HUES6 (cell line): Measurements from ENCODE around the gene ZC3H12C.

Experiments
- H3K27ac ChIP-seq: 2 replicates; pipeline ENCODE4 v1.7.0; 2013; ENCODE audit warnings: low read depth, mild to moderate bottlenecking, low read length, inconsistent platforms
- H3K27me3 ChIP-seq: 2 replicates; pipeline ENCODE4 v1.6.1; 2013; ENCODE audit warnings: low read length; ENCODE audit not compliant: control insufficient read depth, insufficient read depth
- H3K36me3 ChIP-seq: 2 replicates; pipeline ENCODE4 v1.6.1; 2013; ENCODE audit warnings: low read length; ENCODE audit not compliant: control insufficient read depth, insufficient read depth
- H3K4me1 ChIP-seq: 2 replicates; pipeline ENCODE4 v1.6.1; 2013; ENCODE audit warnings: low read length; ENCODE audit not compliant: control insufficient read depth, insufficient read depth
- H3K4me3 ChIP-seq: 2 replicates; pipeline ENCODE4 v1.5.1; 2013; ENCODE audit warnings: low read depth, low read length
- H3K9ac ChIP-seq: one replicate; pipeline ENCODE4 v1.6.1; 2013; ENCODE audit warnings: mild to moderate bottlenecking, low read length
- H3K9me3 ChIP-seq: 2 replicates; pipeline ENCODE4 v1.6.1; 2013; ENCODE audit warnings: low read depth, low read length; ENCODE audit not compliant: control insufficient read depth, insufficient read depth

The ZC3H12C gene

DNA sequence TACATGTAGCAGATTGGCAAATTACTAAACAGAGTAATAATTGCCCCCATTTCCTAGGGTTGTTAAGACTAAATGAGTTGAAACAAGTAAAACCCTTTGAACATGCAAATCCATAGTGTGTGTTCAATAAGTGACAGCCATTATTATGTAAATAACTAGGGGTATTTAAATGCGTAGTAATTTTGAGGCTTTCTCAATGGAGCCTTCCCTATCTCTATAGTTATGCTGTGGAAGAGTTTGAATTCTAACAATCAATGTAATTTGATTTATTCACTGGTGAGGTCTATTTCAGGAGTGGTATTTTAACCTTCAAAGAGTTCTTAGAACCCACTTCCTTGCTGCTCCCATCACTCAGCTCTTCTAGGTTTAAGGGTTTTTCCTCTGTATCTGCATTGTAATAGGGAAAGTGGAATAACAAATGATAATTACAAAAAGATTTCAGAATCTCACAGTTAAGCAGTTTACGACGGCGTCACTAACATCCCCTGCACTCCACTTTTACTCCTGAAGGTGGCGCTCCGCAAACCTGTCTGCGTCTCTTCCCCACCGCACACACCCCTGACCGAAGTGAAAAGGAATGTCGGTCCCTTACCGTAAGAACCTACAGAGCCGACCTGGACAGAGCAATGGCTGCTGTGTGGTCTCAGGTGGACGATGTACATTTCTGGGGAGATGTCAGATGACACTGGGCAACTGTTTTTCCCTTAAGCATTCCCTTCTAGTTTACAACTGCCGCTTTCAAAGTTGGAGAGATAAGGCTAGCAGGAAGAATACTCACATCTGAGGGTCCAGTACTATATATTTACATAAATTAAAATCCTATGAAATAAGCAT lies 80.8 kb downstream of the ZC3H12C start:
- Histone ChIP-seq H3K9ac (peak overlapping the region; percentile 10), H3K4me3 (peak overlapping the region; percentile 5; the same call in 1 of the 2 replicates)

DNA sequence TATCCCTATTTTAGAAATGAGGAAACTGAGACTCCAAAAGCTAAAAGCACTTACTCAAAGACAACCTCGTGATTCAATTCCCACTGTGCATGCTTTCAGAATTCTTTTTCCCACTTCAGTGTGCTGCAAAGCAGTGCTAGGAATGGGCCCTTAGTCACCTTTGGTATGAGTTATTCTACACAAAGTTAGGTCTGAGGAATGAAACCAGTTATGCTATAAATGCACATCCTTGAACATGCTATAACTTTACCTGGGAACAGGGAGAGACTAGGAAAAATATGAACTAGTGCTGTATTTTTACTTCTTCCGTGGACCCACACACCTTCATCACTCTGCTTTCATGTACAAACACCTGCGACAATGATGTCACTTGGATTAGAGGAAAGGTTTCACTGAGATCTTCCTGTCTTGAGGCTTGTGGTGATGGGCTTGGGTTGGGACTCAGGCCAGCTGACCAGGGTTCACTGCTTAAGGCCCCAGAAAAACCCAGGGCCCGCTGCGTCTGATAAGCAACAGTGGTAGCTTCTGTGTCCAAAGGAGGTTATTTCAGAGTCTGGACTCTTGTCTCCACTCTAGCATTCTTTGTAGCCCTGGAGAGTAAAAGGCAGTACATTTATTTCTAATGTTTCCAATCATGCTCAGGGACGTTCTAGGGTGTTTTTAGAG lies 81.6 kb downstream of the ZC3H12C start:
- Histone ChIP-seq H3K9me3 (no peaks in the 10 kb centered on the region), H3K27ac (no peak overlapping the region), H3K4me3 (peak overlapping the region; percentile 5; the same call in 1 of the 2 replicates), H3K36me3 (no peaks in the 10 kb centered on the region), H3K27me3 (no peaks in the 10 kb centered on the region), H3K9ac (no peak overlapping the region), H3K4me1 (peaks cover 47% of the 10 kb centered on the region)

More for the DNA sequence above, 80.8 kb downstream of the ZC3H12C start:
- H3K9me3 ChIP-seq = no peaks in the 10 kb centered on the region
- H3K27ac ChIP-seq = no peak overlapping the region
- H3K4me1 ChIP-seq = peaks cover 47% of the 10 kb centered on the region
- no peaks in the 10 kb centered on the region for H3K36me3 ChIP-seq
- H3K27me3 ChIP-seq = no peaks in the 10 kb centered on the region

DNA sequence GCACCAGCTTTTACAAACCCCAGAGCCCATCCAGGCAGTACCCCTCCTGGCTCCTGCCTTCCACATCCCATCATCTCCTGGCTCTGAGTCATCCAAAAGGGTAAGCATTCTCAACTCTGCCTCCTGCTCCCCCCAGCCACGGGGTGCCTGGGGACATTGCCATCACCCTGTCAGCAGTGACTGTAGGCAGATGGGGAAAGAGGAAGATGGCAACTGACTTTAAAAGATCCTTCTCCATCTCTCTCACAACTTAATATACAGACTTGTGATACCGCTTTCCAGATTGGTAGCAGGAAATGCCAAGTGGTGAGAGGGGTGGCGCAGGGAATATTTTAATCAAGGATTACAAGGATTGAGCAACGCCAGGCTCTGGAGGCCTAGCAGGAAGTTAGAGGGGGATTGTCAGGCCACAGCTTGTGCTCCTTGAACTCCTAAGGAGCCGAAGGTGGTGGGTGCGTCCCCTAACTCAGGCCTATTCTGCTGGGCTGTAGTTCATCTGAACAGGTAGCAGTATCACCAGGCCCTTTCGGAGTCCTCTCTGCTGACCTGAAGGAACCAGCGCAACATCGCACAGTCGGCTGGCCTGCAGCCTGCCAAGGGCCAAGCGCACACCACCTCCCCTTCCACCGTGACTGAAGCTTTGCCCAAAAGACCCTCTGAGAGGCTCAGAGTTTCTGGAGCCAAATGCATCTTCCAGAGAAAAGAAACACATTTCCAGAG lies 83.3 kb downstream of the ZC3H12C start:
- Histone ChIP-seq H3K4me3 (no peak overlapping the region), H3K27ac (no peak overlapping the region), H3K9me3 (no peaks in the 10 kb centered on the region)

DNA sequence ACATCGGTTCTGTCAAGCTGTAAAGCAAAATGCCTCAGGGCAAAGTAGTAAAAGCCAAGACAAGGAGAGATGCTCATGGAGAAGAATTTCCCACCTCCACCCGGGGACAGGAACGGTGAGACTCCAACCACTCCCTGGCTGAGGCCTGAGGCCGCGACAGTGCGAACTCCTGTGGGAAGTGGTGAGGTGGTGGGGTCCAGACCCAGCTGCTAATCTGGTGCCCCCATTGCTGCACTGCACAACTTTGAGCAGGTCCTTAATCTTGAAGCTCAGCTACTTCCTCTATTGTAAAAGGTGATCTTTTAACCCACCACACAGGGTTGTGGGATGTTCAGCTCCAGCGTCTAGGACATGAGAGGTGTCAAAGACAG lies 83.9 kb downstream of the ZC3H12C start:
- Histone ChIP-seq H3K4me1 (peaks cover 47% of the 10 kb centered on the region), H3K9me3 (no peaks in the 10 kb centered on the region), H3K27ac (no peak overlapping the region), H3K4me3 (no peak overlapping the region), H3K9ac (no peak overlapping the region), H3K27me3 (no peaks in the 10 kb centered on the region), H3K36me3 (no peaks in the 10 kb centered on the region)

More for the DNA sequence above, 83.3 kb downstream of the ZC3H12C start:
- no peaks in the 10 kb centered on the region for H3K27me3 ChIP-seq
- H3K9ac ChIP-seq = no peak overlapping the region
- H3K36me3 ChIP-seq = no peaks in the 10 kb centered on the region
- H3K4me1 ChIP-seq = peaks cover 47% of the 10 kb centered on the region

DNA sequence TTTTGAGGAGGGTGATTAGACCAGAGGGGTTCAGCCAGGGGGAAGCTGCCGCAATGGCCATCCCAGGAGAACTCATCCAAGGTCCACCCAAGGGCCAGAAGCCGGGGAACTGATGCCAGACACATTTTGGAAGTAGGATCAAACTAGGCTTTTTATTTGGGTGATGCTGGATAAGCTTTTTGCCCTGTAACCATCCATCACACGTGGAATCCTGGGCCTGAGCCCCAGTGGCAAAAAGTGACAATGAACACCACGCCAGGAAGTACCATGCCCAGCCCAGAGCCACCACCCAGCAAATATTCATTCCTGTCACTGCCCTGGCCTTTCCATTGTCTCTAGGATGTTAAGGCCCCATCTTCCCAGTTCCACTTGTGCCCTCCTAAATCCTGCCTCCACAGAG lies 85.9 kb downstream of the ZC3H12C start:
- Histone ChIP-seq H3K27ac (no peak overlapping the region), H3K4me3 (no peak overlapping the region), H3K9me3 (no peaks in the 10 kb centered on the region), H3K27me3 (no peaks in the 10 kb centered on the region), H3K36me3 (no peaks in the 10 kb centered on the region), H3K4me1 (peaks cover 30% of the 10 kb centered on the region), H3K9ac (no peak overlapping the region)

DNA sequence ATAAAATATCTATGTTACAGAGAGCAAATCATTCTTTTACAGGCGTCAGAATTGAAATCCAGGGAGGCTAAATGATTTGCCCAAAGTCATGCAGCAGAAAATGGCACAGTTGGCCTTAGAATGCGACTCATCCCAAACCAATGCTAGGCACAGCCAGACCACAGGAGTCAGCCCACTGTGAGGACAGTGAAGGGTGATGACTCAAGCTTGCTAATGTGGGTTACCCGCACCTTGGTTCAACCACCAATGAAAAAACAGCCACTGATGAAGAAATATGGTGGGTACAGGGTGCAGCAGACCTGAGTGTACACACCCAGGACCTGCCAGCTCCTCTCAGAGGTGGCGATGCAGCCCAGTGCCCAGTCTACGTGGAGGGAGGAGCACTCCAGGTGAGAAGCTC lies 89.7 kb downstream of the ZC3H12C start:
- Histone ChIP-seq H3K27ac (no peak overlapping the region), H3K9me3 (no peaks in the 10 kb centered on the region), H3K27me3 (no peaks in the 10 kb centered on the region)

DNA sequence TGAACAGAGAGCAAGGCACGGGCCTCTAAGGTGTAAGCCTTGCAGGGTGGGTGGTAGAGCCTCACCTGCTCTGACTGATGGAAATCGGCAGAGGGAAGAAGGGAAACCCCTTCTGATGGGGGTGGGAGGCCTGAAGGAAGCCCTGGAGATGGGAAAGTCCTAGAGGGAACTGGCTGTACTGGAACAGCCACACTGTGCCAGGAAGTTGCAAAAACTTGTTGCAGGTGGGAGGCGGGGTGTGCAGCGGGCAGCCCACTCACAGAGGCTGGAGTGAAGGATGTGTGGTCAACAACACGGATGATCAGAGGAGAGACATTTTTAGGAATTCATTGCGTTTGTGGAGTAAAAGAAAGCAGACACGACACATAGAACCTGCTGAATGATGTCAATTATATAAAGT lies 91.3 kb downstream of the ZC3H12C start:
- Histone ChIP-seq H3K4me3 (no peak overlapping the region), H3K9ac (no peak overlapping the region), H3K36me3 (no peaks in the 10 kb centered on the region), H3K9me3 (no peaks in the 10 kb centered on the region), H3K27ac (no peak overlapping the region), H3K4me1 (peaks cover 14% of the 10 kb centered on the region), H3K27me3 (no peaks in the 10 kb centered on the region)

More for the DNA sequence above, 89.7 kb downstream of the ZC3H12C start:
- Histone ChIP-seq H3K9ac (no peak overlapping the region), H3K4me3 (no peak overlapping the region), H3K36me3 (no peaks in the 10 kb centered on the region), H3K4me1 (peaks cover 14% of the 10 kb centered on the region)

DNA sequence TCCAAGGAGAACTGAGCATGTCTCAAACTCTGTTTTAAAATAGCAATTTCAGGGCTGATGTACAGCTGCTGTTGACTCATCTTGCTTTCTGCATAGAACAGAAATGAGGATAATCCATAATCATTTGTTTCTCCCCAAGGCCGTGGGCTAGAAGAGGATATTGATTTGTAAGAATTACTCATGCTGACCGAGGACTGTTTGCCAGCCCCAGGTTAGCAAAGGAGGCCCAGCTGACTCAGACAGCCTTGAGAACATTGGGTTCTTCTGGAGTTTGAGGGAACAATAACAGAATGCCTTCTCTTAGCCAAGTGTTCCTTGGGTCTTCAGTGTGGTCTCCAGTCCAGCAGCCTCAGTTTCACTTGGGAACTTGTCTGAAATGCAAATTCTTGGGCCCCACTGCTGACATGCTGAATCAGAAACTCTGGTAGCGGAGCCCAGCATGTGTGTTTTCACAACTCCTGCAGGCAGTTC lies 92.0 kb downstream of the ZC3H12C start:
- Histone ChIP-seq H3K4me1 (peaks cover 14% of the 10 kb centered on the region), H3K9me3 (no peaks in the 10 kb centered on the region), H3K27ac (no peak overlapping the region), H3K9ac (no peak overlapping the region), H3K27me3 (no peaks in the 10 kb centered on the region), H3K36me3 (no peaks in the 10 kb centered on the region), H3K4me3 (no peak overlapping the region)

DNA sequence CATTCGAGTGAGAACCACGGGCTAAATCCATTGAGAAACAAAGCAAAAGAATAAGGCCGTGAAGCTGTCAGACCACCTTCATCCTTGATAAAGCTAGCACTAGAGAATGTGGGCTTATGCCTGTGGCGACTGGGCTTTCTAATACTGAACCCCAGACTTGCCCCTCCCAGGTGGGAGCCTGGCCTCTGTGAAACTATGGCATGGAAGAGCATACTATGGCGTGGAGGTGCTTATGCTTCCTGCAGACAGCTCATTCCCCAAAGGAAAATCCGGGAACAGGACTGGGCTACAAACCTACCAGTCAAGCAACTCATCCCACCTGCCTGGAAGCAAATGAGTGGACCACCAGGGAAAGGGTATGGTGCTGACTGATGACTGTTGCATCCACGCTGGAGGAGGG lies 92.4 kb downstream of the ZC3H12C start:
- H3K4me3 ChIP-seq = no peak overlapping the region
- no peaks in the 10 kb centered on the region for H3K36me3 ChIP-seq
- no peaks in the 10 kb centered on the region for H3K27me3 ChIP-seq
- no peaks in the 10 kb centered on the region for H3K9me3 ChIP-seq
- no peak overlapping the region for H3K27ac ChIP-seq
- peaks cover 14% of the 10 kb centered on the region for H3K4me1 ChIP-seq
- H3K9ac ChIP-seq = no peak overlapping the region

DNA sequence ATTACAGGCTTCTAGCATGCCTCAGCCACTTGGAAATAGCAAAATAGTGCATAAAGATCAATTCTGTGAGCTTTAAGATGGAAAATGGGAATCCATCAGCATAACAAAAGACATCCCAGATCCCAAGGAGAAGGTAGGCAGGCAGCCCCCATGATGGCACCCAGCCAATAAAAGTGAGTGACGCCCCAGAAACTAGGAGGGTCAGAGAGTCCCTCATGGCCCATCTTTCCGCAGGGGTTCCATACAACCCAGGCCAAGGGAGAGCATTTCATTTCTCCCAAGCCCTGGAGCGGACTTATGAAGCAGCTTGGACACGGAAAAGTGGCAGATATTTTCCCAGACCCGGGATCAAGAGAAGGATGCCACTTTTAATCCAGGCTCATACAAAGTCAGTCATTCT lies 93.3 kb downstream of the ZC3H12C start:
- H3K36me3 ChIP-seq = no peaks in the 10 kb centered on the region
- H3K9ac ChIP-seq = no peak overlapping the region
- no peaks in the 10 kb centered on the region for H3K9me3 ChIP-seq
- H3K27me3 ChIP-seq = no peaks in the 10 kb centered on the region
- H3K4me3 ChIP-seq = no peak overlapping the region
- H3K27ac ChIP-seq = no peak overlapping the region
- H3K4me1 ChIP-seq = peaks cover 14% of the 10 kb centered on the region

DNA sequence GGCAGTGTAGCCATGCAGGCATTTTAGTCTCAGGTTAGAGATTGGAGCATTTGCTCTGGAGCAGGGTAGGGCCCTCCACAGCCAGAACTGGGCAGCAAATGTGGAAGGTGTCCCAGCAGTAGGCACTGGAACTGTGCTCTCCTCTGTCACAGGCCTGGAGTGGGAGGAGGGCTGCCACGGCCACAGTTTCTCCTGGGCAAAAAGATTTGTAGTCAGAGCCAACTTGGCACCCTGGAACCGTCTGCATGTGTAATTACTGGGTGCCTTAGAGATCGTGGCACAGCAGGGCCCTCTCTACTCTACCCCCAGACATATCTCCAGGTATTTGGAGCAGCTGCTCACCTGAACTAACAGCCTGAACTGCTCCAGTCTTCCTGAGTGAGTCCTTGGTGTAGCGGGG lies 93.7 kb downstream of the ZC3H12C start:
- Histone ChIP-seq H3K4me3 (no peak overlapping the region), H3K9me3 (no peaks in the 10 kb centered on the region), H3K36me3 (no peaks in the 10 kb centered on the region), H3K27me3 (no peaks in the 10 kb centered on the region), H3K27ac (no peak overlapping the region), H3K4me1 (peaks cover 14% of the 10 kb centered on the region), H3K9ac (no peak overlapping the region)
